Gastrocnemius medialis (tissue), 4 donors: ENCODE measurements around the gene TRIO. TPM values are rescaled to one million over a fixed set of nuclear protein-coding genes. Genes with fewer than 3 reads are reported as not detected.
A peak's percentile ranks its signal among the peaks of the same experiment; 100 is the strongest.

Experiments
- ATAC-seq, 2 donors: fragments of 150-250 bp; one replicate each; pipeline ENCODE4 v1.9.1; 2016
- DNase-seq, 2 donors: peaks; one replicate each; pipeline ENCODE4 v3.0.0-alpha.2; 2019
- H3K27ac ChIP-seq, 4 donors: fragments of 200-600 bp; sonication (generic); 1 replicate in 1 of 4; 2 replicates in 3 of 4; pipeline ENCODE4 v1.5.1; 2016 to 2018; ENCODE audit warnings: mild to moderate bottlenecking in 2 of 4, moderate library complexity in 1 of 4
- H3K27me3 ChIP-seq, 3 donors: fragments of 200-600 bp; sonication (generic) in 2 of 3; 1 replicate in 1 of 3; 2 replicates in 2 of 3; pipeline versions ENCODE4 v1.5.1 to v1.6.0; 2016 to 2019; ENCODE audit warnings: mild to moderate bottlenecking in 1 of 3, moderate library complexity in 1 of 3
- H3K36me3 ChIP-seq, 2 donors: fragments of 200-600 bp; sonication (generic) in 1 of 2; one replicate each; pipeline ENCODE4 v1.5.1; 2017 to 2018
- H3K4me1 ChIP-seq, 2 donors: fragments of 200-600 bp; sonication (generic) in 1 of 2; one replicate each; pipeline ENCODE4 v1.5.1; 2016 to 2017; ENCODE audit warnings: mild to moderate bottlenecking in 2 of 2
- H3K4me3 ChIP-seq, 4 donors: fragments of 200-600 bp; sonication (generic) in 3 of 4; 1 replicate in 1 of 4; 2 replicates in 3 of 4; pipeline ENCODE4 v1.5.1; 2016 to 2019; ENCODE audit warnings: mild to moderate bottlenecking in 2 of 4
- H3K9me3 ChIP-seq, 3 donors: fragments of 200-600 bp; sonication (generic) in 2 of 3; 1 replicate in 1 of 3; 2 replicates in 2 of 3; pipeline ENCODE4 v1.5.1; 2016 to 2019
- POLR2A ChIP-seq, 2 donors: fragments of 450-650 bp; IDR thresholded peaks; one replicate each; pipeline ENCODE4 v1.6.1; 2017; ENCODE audit warnings: antibody characterized with exemption in 2 of 2, mild to moderate bottlenecking in 2 of 2, moderate library complexity in 2 of 2
- in situ Hi-C, 4 donors: fragments of 200-750 bp; cut with MboI; loops; one replicate each; pipeline versions ENCODE4 v1.15.0 to v1.8.0; 2017; ENCODE audit warnings: low sequenced_read_pairs in 4 of 4
- intact Hi-C: fragments of 100-400 bp; cut with DNase I; formaldehyde crosslinking; loops from one replicate; pipeline ENCODE4 v1.15.1; 2023; ENCODE audit warnings: low total_unique reads
- total RNA-seq, 4 donors: library from RNA; depleted of rRNA; stranded (reverse); fragments of >200 nt; gene quantifications; one replicate each; pipeline versions ENCODE4 v1.1.0 to v1.2.3, GENCODE V29; 2016
- TF ChIP-seq, protein P1 (sequence below), 5 experiments: fragments of 450-650 bp in 3 of 5; fragments of 200-600 bp in 2 of 5; sonication (generic) in 2 of 5; IDR thresholded peaks in 4 of 5; conservative IDR thresholded peaks in 1 of 5; 1 replicate in 4 of 5; 2 replicates in 1 of 5; pipeline ENCODE4 v1.5.1; 2016 to 2019; ENCODE audit warnings: antibody characterized with exemption in 5 of 5, mild to moderate bottlenecking in 3 of 5, moderate library complexity in 3 of 5

TRIO gene
- total RNA-seq, 4 donors from 2014 or later = 31.5 to 57.5 (median 50.4) TPM

- no peaks in the 10 kb centered on the region for H3K27me3 ChIP-seq
- H3K27ac ChIP-seq = peak overlapping the region in 3 of 4 donors; percentile 71 to 77 (median 71)
- intact Hi-C loops (loop anchor here (5.0 kb wide), 1 partner anchor 67 kb away; no protein-coding TSS in a partner anchor), in situ Hi-C loops (no loop called here)
- peaks cover 58 to 62% of the 10 kb centered on the region in 2 donors for H3K4me1 ChIP-seq
- no peak for ATAC-seq
- H3K36me3 ChIP-seq = no peaks in the 10 kb centered on the region
- TF ChIP-seq POLR2A (IDR thresholded peaks at IDR 0.05) = no peak
- TF ChIP-seq, protein P1, sequence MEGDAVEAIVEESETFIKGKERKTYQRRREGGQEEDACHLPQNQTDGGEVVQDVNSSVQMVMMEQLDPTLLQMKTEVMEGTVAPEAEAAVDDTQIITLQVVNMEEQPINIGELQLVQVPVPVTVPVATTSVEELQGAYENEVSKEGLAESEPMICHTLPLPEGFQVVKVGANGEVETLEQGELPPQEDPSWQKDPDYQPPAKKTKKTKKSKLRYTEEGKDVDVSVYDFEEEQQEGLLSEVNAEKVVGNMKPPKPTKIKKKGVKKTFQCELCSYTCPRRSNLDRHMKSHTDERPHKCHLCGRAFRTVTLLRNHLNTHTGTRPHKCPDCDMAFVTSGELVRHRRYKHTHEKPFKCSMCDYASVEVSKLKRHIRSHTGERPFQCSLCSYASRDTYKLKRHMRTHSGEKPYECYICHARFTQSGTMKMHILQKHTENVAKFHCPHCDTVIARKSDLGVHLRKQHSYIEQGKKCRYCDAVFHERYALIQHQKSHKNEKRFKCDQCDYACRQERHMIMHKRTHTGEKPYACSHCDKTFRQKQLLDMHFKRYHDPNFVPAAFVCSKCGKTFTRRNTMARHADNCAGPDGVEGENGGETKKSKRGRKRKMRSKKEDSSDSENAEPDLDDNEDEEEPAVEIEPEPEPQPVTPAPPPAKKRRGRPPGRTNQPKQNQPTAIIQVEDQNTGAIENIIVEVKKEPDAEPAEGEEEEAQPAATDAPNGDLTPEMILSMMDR (IDR thresholded peaks at IDR 0.05 in 4 of 5, conservative IDR thresholded peaks at IDR 0.05 in 1 of 5) = no peak
- H3K4me3 ChIP-seq = no peak overlapping the region
- DNase-seq = no peak
- H3K9me3 ChIP-seq = no peaks in the 10 kb centered on the region
Observed at GRCh38 chr5:14200312-14200990, 57.3 kb downstream of the TRIO start.

GRCh38 chr5:14201325-14202045, 58.3 kb downstream of the TRIO start:
- no peak overlapping the region for H3K4me3 ChIP-seq
- TF ChIP-seq, protein P1 (IDR thresholded peaks at IDR 0.05 in 4 of 5, conservative IDR thresholded peaks at IDR 0.05 in 1 of 5) = no peak
- no peak for TF ChIP-seq POLR2A (IDR thresholded peaks at IDR 0.05)
- no peak for DNase-seq
- in situ Hi-C loops (no loop called here), intact Hi-C loops (loop anchor here (5.0 kb wide), 1 partner anchor 66 kb away; no protein-coding TSS in a partner anchor)
- no peak for ATAC-seq
- H3K9me3 ChIP-seq = no peaks in the 10 kb centered on the region
- H3K36me3 ChIP-seq = no peaks in the 10 kb centered on the region
- H3K27ac ChIP-seq = no peak overlapping the region
- H3K4me1 ChIP-seq = peaks cover 57 to 58% of the 10 kb centered on the region in 2 donors
- no peaks in the 10 kb centered on the region for H3K27me3 ChIP-seq

DNA sequence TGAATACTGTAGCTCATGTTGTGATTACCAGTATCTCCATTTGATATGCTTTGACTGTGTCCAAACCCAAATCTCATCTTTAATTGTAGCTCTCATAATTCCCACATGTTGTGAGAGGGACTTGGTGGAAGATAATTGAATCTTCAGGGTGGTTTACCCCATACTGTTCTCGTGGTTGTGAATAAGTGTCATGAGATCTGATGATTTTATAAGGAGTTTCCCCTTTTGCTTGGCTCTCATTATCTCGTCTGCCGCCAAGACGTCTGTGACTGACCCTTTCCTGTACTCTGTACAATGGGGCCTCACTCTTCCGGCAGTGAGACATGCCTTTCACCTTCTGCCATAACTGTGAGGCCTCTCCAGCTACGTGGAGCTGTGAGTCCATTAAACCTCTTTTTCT, 59.3 kb downstream of the TRIO start:
- TF ChIP-seq, protein P1 (IDR thresholded peaks at IDR 0.05 in 4 of 5, conservative IDR thresholded peaks at IDR 0.05 in 1 of 5) = no peak
- TF ChIP-seq POLR2A (IDR thresholded peaks at IDR 0.05) = no peak
- Histone ChIP-seq H3K4me1 (peaks cover 47 to 50% of the 10 kb centered on the region in 2 donors), H3K4me3 (no peak overlapping the region), H3K27me3 (no peaks in the 10 kb centered on the region), H3K9me3 (no peaks in the 10 kb centered on the region), H3K36me3 (no peaks in the 10 kb centered on the region), H3K27ac (peak overlapping the region in 3 of 4 donors; percentile 12 to 57 (median 39))
- no peak for DNase-seq
- intact Hi-C loops = loop anchor here (5.0 kb wide), 1 partner anchor 65 kb away; no protein-coding TSS in a partner anchor
- ATAC-seq = no peak
- in situ Hi-C loops = no loop called here

GRCh38 chr5:14204011-14204670, 61.0 kb downstream of the TRIO start:
- H3K27ac ChIP-seq = peak overlapping the region in 3 of 4 donors; percentile 57 to 61 (median 58)
- no peak for ATAC-seq
- H3K27me3 ChIP-seq = no peaks in the 10 kb centered on the region
- in situ Hi-C loops (no loop called here), intact Hi-C loops (loop anchor here (5.0 kb wide), 1 partner anchor 63 kb away; no protein-coding TSS in a partner anchor)
- no peaks in the 10 kb centered on the region for H3K9me3 ChIP-seq
- TF ChIP-seq, protein P1 (IDR thresholded peaks at IDR 0.05 in 4 of 5, conservative IDR thresholded peaks at IDR 0.05 in 1 of 5) = no peak
- TF ChIP-seq POLR2A (IDR thresholded peaks at IDR 0.05) = no peak
- H3K36me3 ChIP-seq = no peaks in the 10 kb centered on the region
- peaks cover 30 to 52% of the 10 kb centered on the region in 2 donors for H3K4me1 ChIP-seq
- DNase-seq = no peak
- H3K4me3 ChIP-seq = no peak overlapping the region
